Left renal cortex interstitium (tissue), 4 donors: Measurements from ENCODE around the gene CBLB. TPM values are rescaled to one million over a fixed set of nuclear protein-coding genes. Genes with fewer than 3 reads are reported as not detected.

Experiments used
- DNase-seq, 4 donors: peaks; one replicate each; pipeline ENCODE4 v3.0.0-alpha.2; 2013; ENCODE audit warnings: low read depth in 4 of 4, low spot score in 2 of 4, missing footprints in 1 of 4
- polyA plus RNA-seq, 4 donors: library from polyadenylated mRNA; unstranded; fragments of 120-200 nt; gene quantifications; one replicate each; pipeline ENCODE4 v1.2.1, GENCODE V29; 2013; ENCODE audit not compliant: insufficient read length in 4 of 4

The CBLB gene
- polyA plus RNA-seq, 4 donors = 35.4 to 63.1 (median 46.9) TPM

GRCh38 chr3:105791919-105792786 lies 76.7 kb downstream of the CBLB start:
- no peak for DNase-seq

GRCh38 chr3:105791131-105791530 lies 77.7 kb downstream of the CBLB start:
- no peak for DNase-seq

DNA sequence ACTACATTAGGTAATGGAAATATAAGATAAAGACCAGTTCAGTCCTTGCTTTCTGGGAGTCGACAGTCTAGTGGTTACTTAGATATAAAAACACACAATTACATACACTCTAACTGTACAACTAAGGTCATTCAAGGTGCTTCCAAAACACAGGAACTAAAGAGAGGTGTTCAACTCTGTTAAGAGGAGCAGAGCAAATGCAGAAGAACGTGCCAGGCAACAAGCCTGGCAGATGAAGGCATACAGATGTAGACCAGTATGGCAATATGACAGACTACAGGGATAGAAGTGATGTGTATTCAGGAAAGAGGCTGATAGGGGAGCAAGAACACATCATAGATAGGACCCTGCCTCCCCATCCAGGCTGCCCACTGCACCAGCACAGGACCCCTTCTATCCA lies 78.3 kb downstream of the CBLB start:
- no peak for DNase-seq

DNA sequence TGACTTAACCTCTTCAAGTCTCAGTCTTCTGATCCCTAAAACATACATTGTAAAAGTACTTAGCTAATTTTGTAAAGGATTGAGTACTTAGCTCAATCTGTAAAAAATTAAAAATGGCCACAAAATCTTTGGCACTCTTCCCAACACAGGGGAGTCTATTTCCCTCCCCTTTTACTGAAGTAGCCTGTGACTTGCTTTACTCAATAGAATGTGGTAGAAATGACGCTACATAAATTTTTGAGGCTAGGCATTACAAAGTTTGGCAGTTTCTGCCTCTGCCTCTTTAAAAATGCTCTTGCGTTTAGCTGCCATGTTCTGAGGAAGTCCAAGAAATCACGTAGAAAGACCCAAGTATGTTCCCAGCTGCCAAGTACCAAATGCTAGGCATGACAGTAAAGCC lies 80.2 kb downstream of the CBLB start:
- no peak for DNase-seq

- no peak for DNase-seq
These were observed 81.4 kb downstream of the CBLB start for GRCh38 chr3:105787453-105787852.

- no peak for DNase-seq
These were observed 81.8 kb downstream of the CBLB start for GRCh38 chr3:105786990-105787389.

- DNase-seq = no peak
These were observed 82.6 kb downstream of the CBLB start for GRCh38 chr3:105786241-105786640.

DNA sequence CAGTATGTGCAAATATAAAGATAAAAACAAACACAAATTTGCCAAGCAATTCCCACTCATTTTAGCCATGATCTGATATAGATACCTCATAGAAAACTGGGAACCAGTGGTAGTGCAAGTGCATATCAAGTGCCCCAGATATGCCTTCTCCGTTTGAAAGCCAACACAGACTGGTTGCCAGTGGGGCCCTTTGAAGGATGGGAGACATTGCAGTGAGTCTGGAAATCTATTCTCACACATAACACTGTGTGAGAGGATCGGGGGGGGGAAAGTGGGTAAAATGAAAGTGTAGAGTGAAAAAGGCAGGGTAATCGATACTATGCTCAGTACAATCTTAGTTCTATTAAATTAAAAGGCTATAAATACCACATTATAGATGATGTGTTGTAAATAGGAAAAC lies 83.0 kb downstream of the CBLB start:
- no peak for DNase-seq

DNA sequence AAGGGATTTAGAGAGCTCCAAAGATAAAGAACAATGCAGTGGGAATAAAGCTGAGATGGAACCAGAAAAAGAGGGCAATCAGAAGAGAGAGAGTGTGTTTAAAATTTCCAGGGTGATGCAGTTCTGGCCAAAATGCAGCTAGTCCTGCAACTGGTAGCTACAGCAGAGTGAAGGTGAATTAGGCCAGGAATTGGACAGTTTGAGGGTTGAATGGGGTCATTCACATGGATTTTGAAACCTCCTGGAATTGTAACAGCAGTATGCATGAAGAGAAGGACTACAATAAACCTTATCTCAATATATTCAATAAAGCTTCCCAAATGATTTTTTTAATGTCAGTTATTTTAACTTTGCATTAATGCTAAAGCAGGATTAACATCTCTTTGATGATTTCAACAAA lies 85.2 kb downstream of the CBLB start:
- no peak for DNase-seq

DNA sequence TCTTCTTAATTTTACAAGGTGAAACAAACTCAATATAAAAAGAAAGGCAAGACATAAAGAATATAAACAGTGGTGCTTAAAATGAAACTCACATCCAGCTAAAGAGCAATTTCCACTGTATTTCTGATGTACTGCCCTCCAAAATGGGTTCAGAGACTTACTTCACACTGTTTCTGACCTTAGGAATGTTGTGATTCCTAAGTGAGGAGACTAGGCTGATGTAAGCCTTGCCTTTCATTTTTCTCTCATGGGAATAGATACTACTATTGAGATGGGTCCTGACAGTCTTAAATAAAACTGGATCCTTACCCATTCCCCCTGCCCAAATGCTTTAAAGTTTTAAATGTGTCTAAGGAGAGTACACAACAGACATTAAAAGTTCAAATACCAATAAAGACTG lies 86.9 kb downstream of the CBLB start:
- no peak for DNase-seq

DNA sequence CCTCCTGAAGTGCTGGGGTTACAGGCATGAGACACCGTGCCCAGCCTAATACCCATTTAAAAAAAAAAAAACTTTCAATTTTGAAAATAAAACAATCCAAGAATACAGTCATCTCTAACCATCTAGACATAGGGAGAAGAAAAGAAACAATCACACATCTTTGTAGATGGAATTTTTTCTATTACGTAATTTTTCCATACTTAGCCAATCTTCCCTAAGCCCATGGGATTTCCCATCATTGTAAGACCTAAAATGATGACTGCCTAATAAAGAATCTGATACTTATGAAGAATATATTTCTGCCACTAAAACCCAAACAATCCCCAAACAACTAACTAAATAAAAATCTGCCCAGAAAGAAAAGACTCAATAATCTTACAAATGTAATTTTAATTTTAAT lies 88.7 kb downstream of the CBLB start:
- DNase-seq = no peak

- no peak for DNase-seq
These were observed 93.4 kb downstream of the CBLB start for GRCh38 chr3:105775368-105775767.

DNA sequence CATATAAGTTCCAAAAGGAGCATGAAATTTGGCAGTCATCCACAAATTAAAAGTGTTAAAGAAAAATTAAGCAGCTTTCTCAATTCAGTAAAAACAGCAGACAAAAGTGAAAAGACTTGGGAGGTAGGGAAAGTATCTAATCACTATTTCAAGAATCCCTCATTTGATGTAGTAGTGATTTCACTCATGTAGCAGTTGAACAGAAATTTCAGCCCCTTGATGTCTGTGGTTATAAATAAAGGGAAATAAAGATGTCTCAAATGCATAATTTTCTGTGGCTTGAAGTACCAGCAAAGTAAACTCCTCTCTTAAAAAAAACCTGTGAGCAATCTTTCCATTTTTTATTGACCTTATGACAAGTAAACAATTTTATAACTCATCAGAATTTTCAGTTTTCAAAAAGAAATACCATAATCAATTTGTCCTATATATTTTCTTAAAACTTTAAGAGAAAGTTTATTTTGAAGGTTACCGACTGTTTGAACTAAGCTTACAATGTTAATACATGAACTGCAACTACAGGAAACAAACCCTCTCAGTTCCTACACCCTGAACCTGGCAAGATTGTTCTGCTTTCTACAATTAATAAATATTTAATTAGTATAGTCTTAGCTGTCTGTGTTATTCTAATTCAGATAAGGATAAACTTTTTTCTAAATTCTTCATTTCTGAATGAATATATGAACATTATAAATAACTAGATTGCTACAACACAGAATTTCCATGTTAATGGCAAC lies 94.2 kb downstream of the CBLB start:
- DNase-seq = no peak

DNA sequence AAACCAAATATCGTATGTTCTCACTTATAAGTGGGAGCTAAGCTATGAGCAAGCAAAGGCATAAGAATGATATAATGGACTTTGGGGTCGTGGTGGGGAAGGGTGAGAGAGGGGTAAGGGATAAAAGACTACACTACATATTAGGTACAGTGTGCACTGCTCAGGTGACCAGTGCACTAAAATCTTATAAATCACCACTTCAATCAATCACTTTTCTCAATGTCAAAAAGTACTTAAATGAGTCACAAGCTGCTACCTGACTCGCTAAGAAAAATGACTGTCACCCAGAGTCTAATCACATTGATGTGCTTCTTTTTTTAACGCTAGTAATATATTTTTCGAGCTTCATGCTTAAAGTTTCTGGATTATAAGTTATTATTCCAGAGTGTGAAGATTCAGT lies 95.5 kb downstream of the CBLB start:
- DNase-seq = no peak

GRCh38 chr3:105772635-105773034 lies 96.2 kb downstream of the CBLB start:
- DNase-seq = no peak

DNA sequence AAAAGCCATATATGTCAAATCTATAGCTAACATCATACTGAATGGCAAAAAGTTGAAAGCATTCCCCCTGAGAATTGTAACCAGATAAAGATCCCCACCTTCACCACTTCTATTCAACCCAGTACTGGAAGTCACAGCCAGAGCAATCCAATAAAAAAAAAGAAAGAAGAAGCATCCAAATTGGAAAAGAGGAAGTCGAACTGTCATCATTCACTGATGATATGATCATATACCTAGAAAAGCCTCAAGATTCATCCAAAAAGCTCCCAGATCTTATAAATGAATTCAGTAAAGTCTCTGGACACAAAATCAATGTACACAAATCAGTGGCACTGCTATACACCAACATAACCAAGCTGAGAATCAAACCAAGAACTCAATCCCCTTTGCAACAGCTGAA lies 97.4 kb downstream of the CBLB start:
- DNase-seq = no peak

- no peak for DNase-seq
These were observed 98.4 kb downstream of the CBLB start for GRCh38 chr3:105770410-105770809.

GRCh38 chr3:105767776-105768175 lies 101.0 kb downstream of the CBLB start:
- DNase-seq = no peak

DNA sequence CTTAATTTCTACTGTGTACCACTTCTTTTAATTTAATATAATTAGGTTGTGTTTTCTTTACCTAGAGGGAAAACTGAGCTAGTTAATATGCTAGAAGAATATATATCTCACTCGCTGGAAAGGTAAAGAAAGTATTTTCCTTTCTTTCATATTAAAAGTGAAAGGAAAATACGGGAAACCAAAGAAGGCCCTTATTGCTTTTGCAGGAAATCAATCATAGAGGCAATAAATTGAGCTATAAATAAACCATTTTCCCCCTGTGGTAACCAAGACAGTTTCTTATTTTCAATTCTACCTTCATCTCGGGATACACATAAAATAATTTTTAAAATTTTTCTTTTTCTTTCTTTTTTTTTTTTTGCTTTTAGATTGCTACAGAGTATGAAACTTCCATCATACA lies 101.6 kb downstream of the CBLB start:
- no peak for DNase-seq

- no peak for DNase-seq
These were observed 103.5 kb downstream of the CBLB start for GRCh38 chr3:105765308-105765639.

DNA sequence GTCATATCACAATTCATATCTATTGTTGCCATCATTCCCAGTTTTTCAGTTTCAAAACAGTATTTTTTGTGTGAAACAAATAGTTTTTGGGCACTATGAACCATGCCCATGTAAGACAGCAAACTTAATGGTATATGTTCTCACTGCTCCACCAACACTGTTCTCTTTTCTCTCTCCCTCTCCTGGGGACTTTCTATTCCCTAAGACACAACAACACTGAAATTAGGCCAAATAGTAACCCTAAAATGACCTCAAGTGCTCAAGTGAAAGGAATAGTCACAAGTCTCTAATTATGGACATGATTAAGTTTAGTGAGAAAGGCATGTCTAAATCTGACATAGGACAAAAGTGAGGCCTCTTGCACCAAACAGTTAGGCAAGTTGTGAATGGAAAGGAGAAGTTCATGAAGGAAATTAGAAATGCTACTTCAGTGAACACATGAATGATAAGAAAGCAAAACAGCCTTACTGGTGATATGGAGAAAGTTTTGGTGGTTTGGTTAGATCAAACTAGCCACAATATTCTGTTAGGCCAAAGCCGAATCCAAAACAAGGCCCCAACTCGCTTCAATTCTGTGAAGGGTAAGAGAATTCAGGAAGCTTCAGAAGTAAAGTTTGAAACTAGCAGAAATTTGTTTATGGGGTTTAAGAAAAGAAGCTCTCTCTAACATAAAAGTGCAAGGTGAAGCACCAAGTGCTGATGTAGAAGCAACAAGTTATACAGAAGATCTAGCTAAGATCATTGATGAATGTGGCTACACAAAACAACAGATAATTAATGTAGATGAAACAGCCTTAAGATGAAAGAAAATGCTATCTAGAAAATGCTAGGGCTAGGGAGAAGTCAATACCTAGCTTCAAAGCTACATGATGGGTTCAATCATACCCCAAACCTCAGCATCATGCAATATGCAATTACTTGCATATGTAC lies 104.2 kb downstream of the CBLB start:
- DNase-seq = no peak
